ENCODE data around the gene SLC7A4. TPM values are rescaled to one million over a fixed set of nuclear protein-coding genes. Genes with fewer than 3 reads are reported as not detected.

The SLC7A4 gene
- total RNA-seq, 1 donor = 0.36 TPM

DNA sequence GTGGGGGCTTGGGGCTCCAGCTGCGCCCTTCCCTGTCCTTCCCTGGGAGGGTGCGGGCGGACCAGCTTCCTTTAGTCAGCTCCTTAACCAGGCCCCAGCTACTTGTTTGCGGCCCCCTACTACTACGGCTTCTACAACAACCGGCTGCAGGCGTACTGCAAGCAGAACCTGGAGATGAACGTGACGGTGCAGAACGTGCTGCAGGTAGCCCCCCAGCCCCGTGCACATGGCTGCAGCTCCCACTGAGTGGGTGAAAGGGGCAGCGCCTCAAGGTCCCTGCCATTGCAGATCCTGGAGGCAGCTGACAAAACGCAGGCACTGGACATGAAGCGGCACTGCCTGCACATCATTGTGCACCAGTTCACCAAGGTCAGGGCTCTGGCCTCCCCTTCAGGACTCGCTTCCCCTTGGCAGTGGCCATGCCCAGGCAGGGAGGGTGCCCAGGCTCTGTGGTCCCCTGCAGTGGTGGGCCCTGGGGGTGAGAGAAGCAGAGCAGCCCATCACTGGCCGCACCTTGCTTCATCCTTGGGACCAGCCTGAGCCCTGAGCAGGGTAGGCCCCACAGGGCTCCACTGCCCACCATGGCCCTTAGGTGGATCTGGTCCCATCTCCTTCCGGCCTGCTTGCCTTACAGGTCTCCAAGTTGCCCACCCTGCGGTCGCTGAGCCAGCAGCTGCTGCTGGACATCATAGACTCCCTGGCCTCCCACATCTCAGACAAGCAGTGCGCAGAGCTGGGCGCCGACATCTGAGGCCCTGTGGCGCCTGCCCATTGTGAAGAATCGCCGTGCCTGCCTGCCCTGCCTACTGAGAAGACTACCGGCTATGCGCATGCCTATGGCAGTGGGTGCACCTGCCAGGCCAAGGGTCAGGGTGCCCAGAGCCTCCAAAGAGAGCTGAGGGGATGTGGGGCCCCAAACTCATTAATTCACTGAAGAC is 35.5 kb downstream of the SLC7A4 start:
- Histone ChIP-seq H3K4me2 (ENCODE audit: insufficient read depth, low read length) (no peak overlapping the region), H3K27me3 (ENCODE audit: insufficient read depth, low read length) (no peaks in the 10 kb centered on the region), H3K27ac (ENCODE audit: low read depth, low read length) (no peak overlapping the region), H3K4me3 (ENCODE audit: insufficient read depth, low read length) (no peak overlapping the region), H4K20me1 (ENCODE audit: insufficient read depth, low read length) (peaks cover 11% of the 10 kb centered on the region), H3K9me3 (ENCODE audit: low read depth, low read length) (no peaks in the 10 kb centered on the region), H2AFZ (ENCODE audit: low read length) (no peak overlapping the region), H3K36me3 (ENCODE audit: insufficient read depth, low read length) (peaks cover 47% of the 10 kb centered on the region), H3K79me2 (ENCODE audit: insufficient read depth, low read length) (peaks cover 21% of the 10 kb centered on the region), H3K4me1 (ENCODE audit: insufficient read depth, low read length) (peaks cover 14% of the 10 kb centered on the region)
- TF ChIP-seq, protein P1, sequence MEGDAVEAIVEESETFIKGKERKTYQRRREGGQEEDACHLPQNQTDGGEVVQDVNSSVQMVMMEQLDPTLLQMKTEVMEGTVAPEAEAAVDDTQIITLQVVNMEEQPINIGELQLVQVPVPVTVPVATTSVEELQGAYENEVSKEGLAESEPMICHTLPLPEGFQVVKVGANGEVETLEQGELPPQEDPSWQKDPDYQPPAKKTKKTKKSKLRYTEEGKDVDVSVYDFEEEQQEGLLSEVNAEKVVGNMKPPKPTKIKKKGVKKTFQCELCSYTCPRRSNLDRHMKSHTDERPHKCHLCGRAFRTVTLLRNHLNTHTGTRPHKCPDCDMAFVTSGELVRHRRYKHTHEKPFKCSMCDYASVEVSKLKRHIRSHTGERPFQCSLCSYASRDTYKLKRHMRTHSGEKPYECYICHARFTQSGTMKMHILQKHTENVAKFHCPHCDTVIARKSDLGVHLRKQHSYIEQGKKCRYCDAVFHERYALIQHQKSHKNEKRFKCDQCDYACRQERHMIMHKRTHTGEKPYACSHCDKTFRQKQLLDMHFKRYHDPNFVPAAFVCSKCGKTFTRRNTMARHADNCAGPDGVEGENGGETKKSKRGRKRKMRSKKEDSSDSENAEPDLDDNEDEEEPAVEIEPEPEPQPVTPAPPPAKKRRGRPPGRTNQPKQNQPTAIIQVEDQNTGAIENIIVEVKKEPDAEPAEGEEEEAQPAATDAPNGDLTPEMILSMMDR (IDR thresholded peaks at IDR 0.05; ENCODE audit: extremely low read depth, low read depth, low read length) = no peak
- DNase-seq (ENCODE audit: insufficient read length, low spot score, missing footprints) = peak; percentile 79

DNA sequence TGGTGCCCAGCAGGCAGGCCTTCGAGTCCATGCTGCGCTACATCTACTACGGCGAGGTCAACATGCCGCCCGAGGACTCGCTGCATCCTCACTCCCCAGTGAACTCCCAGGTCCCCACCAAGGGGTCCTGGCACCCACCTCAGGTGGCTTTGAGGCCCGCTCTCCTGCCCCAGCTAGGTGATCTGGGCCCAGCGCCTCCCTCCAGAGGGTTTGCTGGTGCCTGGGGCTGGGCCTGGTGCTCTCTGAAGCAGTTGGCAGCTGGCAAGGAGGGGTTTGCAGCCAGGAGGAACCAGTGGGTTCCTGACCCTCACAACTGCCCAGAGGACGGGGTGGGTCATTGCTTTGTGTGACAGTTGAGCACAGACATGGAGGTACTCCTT is 36.3 kb downstream of the SLC7A4 start:
- peaks cover 15% of the 10 kb centered on the region for H3K79me2 ChIP-seq (ENCODE audit: insufficient read depth, low read length)
- H3K4me2 ChIP-seq (ENCODE audit: insufficient read depth, low read length) = no peak overlapping the region
- peaks cover 10% of the 10 kb centered on the region for H4K20me1 ChIP-seq (ENCODE audit: insufficient read depth, low read length)
- no peak overlapping the region for H3K4me3 ChIP-seq (ENCODE audit: insufficient read depth, low read length)
- no peak overlapping the region for H3K27ac ChIP-seq (ENCODE audit: low read depth, low read length)
- H3K4me1 ChIP-seq (ENCODE audit: insufficient read depth, low read length) = peaks cover 9% of the 10 kb centered on the region
- peak; percentile 67 for DNase-seq (ENCODE audit: insufficient read length, low spot score, missing footprints)
- peaks cover 54% of the 10 kb centered on the region for H3K36me3 ChIP-seq (ENCODE audit: insufficient read depth, low read length)
- H2AFZ ChIP-seq (ENCODE audit: low read length) = no peak overlapping the region
- H3K27me3 ChIP-seq (ENCODE audit: insufficient read depth, low read length) = no peaks in the 10 kb centered on the region
- H3K9me3 ChIP-seq (ENCODE audit: low read depth, low read length) = no peaks in the 10 kb centered on the region
- TF ChIP-seq, protein P1 (IDR thresholded peaks at IDR 0.05; ENCODE audit: extremely low read depth, low read depth, low read length) = no peak

DNA sequence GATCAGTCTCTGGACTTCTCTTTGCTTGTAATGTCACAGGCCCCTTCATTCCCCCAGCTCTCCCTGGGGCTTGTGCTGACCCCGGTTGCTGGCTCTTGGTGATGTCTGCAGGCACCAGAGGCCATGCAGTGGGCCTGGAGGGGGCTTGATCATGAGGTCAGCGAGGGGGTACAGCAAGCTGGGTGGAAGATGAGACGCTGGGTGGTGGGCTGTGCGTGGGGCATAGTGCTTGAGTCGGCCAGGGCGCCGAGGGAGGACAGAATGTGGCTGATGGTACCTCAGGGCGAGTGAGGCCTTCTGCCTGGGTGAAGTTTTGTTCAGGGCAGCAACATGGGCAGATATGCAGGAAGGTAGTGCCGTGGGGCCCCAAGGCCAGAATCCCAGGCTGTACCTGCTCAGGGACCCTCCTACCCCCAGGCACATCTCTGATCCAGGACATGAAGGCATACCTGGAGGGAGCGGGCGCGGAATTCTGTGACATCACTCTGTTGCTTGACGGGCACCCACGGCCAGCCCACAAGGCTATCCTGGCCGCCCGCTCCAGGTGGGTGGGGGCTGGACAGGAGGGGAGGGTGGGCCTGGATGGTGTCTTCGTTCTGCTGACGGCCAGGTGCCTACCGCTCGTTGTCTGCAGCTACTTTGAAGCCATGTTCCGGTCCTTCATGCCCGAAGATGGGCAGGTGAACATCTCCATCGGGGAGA is 36.9 kb downstream of the SLC7A4 start:
- peaks cover 5% of the 10 kb centered on the region for H4K20me1 ChIP-seq (ENCODE audit: insufficient read depth, low read length)
- H3K4me3 ChIP-seq (ENCODE audit: insufficient read depth, low read length) = no peak overlapping the region
- H3K36me3 ChIP-seq (ENCODE audit: insufficient read depth, low read length) = peaks cover 59% of the 10 kb centered on the region
- H3K79me2 ChIP-seq (ENCODE audit: insufficient read depth, low read length) = peaks cover 10% of the 10 kb centered on the region
- DNase-seq (ENCODE audit: insufficient read length, low spot score, missing footprints) = peak; percentile 67
- H3K27ac ChIP-seq (ENCODE audit: low read depth, low read length) = no peak overlapping the region
- H3K27me3 ChIP-seq (ENCODE audit: insufficient read depth, low read length) = no peaks in the 10 kb centered on the region
- H3K4me2 ChIP-seq (ENCODE audit: insufficient read depth, low read length) = no peak overlapping the region
- TF ChIP-seq, protein P1 (IDR thresholded peaks at IDR 0.05; ENCODE audit: extremely low read depth, low read depth, low read length) = no peak
- peaks cover 4% of the 10 kb centered on the region for H3K4me1 ChIP-seq (ENCODE audit: insufficient read depth, low read length)
- no peak overlapping the region for H2AFZ ChIP-seq (ENCODE audit: low read length)
- H3K9me3 ChIP-seq (ENCODE audit: low read depth, low read length) = no peaks in the 10 kb centered on the region

DNA sequence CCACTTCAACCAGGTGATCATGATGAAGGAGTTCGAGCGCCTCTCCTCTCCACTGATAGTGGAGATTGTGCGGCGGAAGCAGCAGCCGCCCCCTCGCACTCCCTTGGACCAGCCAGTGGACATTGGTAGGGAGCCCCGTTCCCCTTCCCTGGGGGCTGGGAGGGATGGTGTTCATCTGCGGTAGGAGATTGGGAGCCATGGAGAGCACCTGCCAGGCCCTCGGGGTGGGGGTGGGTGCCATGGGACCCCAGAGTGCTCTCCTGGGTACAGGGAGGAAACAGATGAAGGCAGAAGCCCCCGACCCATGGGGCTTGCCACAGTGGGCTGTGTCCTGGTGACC is 37.5 kb downstream of the SLC7A4 start:
- Histone ChIP-seq H3K4me3 (ENCODE audit: insufficient read depth, low read length) (no peak overlapping the region), H3K36me3 (ENCODE audit: insufficient read depth, low read length) (peaks cover 58% of the 10 kb centered on the region), H2AFZ (ENCODE audit: low read length) (no peak overlapping the region), H3K27ac (ENCODE audit: low read depth, low read length) (no peak overlapping the region), H3K4me2 (ENCODE audit: insufficient read depth, low read length) (no peak overlapping the region), H3K4me1 (ENCODE audit: insufficient read depth, low read length) (no peaks in the 10 kb centered on the region), H3K79me2 (ENCODE audit: insufficient read depth, low read length) (peaks cover 4% of the 10 kb centered on the region), H3K27me3 (ENCODE audit: insufficient read depth, low read length) (no peaks in the 10 kb centered on the region), H3K9me3 (ENCODE audit: low read depth, low read length) (no peaks in the 10 kb centered on the region), H4K20me1 (ENCODE audit: insufficient read depth, low read length) (peaks cover 2% of the 10 kb centered on the region)
- DNase-seq (ENCODE audit: insufficient read length, low spot score, missing footprints) = no peak
- TF ChIP-seq, protein P1 (IDR thresholded peaks at IDR 0.05; ENCODE audit: extremely low read depth, low read depth, low read length) = no peak
